T-helper 1 cell (primary cell): Measurements from ENCODE around the gene LZTFL1.

Source experiments
- DNase-seq, 5 donors: peaks; one replicate each; pipeline ENCODE4 v3.0.0-alpha.2; 2012 to 2020
- total RNA-seq, 4 donors: gene quantifications; one replicate each; lab custom pipeline; 2026; lab: John Stamatoyannopoulos, UW

LZTFL1 gene
- 11.5 to 16.4 (median 13.0) reads per million in 4 donors for total RNA-seq

- DNase-seq, result peak; percentile 72 to 88 (median 83)
Measured at GRCh38 chr3:45841757-45842491, at the start of gene LZTFL1. TSS of gene LZTFL1 (minus strand) at chr3:45842119. CDS start at chr3:45841991, 128 bp downstream.

GRCh38 chr3:45890405-45890804 lies 48.5 kb upstream of the LZTFL1 start:
- no peak for DNase-seq

GRCh38 chr3:45889337-45889736 lies 47.4 kb upstream of the LZTFL1 start:
- DNase-seq, result no peak

- no peak for DNase-seq
Measured at GRCh38 chr3:45887759-45888511, 46.0 kb upstream of the LZTFL1 start.

GRCh38 chr3:45887285-45887684 lies 45.4 kb upstream of the LZTFL1 start:
- DNase-seq, result no peak

- DNase-seq, result no peak
Measured at GRCh38 chr3:45885979-45886705, 44.2 kb upstream of the LZTFL1 start, which contains the start of gene CCR9. TSS of gene CCR9 (plus strand) at chr3:45886543. CDS start at chr3:45894934, 8,391 bp downstream.

GRCh38 chr3:45884368-45885201 lies 42.7 kb upstream of the LZTFL1 start:
- DNase-seq, result no peak

- peak in 1 of 5 donors; percentile 28 for DNase-seq
Measured at GRCh38 chr3:45881078-45882022, 39.4 kb upstream of the LZTFL1 start.

- DNase-seq, result no peak
Measured at GRCh38 chr3:45880725-45881077, 38.8 kb upstream of the LZTFL1 start.

- no peak for DNase-seq
Measured at GRCh38 chr3:45878124-45878523, 36.2 kb upstream of the LZTFL1 start.

- no peak for DNase-seq
Measured at GRCh38 chr3:45874677-45875346, 32.9 kb upstream of the LZTFL1 start.

- DNase-seq, result no peak
Measured at GRCh38 chr3:45873638-45874037, 31.7 kb upstream of the LZTFL1 start.

- no peak for DNase-seq
Measured at GRCh38 chr3:45873036-45873435, 31.1 kb upstream of the LZTFL1 start.

GRCh38 chr3:45872569-45872968 lies 30.6 kb upstream of the LZTFL1 start:
- DNase-seq, result no peak

- DNase-seq, result no peak
Measured at GRCh38 chr3:45871780-45872179, 29.9 kb upstream of the LZTFL1 start.

- DNase-seq, result peak; percentile 28 to 69 (median 60)
Measured at GRCh38 chr3:45870099-45870498, 28.2 kb upstream of the LZTFL1 start.

GRCh38 chr3:45869638-45870037 lies 27.7 kb upstream of the LZTFL1 start:
- no peak for DNase-seq

GRCh38 chr3:45868650-45869049 lies 26.7 kb upstream of the LZTFL1 start:
- DNase-seq, result no peak

GRCh38 chr3:45868213-45868612 lies 26.3 kb upstream of the LZTFL1 start:
- no peak for DNase-seq

GRCh38 chr3:45865563-45865962 lies 23.6 kb upstream of the LZTFL1 start:
- no peak for DNase-seq
